ENCODE results near the gene ZDHHC3.

ZDHHC3 gene, protein sequence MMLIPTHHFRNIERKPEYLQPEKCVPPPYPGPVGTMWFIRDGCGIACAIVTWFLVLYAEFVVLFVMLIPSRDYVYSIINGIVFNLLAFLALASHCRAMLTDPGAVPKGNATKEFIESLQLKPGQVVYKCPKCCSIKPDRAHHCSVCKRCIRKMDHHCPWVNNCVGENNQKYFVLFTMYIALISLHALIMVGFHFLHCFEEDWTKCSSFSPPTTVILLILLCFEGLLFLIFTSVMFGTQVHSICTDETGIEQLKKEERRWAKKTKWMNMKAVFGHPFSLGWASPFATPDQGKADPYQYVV

DNA sequence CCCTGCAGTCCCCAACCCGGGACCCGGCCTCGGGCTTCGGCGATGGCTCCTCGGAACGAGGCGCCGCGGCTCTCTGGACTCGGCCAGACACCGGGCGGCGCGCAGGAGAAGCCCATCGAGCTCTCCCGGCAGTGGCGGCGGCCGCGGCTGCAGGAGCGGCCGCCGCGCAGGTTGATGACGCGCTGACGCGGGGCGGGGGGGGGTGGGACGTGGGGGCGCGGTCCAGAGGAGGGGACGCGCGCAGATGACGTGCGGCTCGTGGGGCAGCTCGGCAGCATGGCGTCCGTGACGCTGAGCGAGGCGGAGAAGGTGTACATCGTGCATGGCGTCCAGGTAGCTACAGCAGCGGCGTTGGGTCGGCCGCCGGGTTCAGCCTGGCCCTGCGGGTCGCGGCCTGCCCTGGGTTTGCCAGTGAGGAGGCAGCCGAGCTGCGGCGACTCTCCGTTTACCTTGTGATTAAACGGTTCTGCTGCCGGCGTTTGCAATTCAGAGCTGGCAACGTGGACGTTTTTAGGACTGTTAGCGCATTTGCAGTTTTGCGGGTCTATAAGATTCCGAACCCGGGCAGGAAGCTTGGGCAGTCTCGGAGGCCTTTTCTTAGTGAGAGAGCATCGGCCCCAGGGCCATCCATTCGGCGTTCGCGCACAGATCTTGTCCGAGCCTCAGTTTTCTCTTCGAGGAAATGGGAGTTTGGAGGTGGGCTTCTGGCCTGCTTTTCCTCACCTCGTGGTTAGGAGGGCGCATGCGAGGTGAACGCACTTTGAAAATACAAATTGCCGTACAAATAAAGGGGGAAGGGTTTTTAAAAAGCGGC is at the start of gene ZDHHC3, which contains the start of gene EXOSC7:
Gene ZDHHC3, minus strand, starts transcription at position 173 of the 814 bp plus-strand sequence. CDS start 16,738 bp downstream, outside the sequence.
Gene EXOSC7, plus strand, starts transcription at position 243 of the 814 bp plus-strand sequence. Its CDS starts 34 bp downstream, at position 277.
- peak; percentile 76 to 81 for DNase-seq (ENCODE audit: low read depth in 2 of 2)

DNA sequence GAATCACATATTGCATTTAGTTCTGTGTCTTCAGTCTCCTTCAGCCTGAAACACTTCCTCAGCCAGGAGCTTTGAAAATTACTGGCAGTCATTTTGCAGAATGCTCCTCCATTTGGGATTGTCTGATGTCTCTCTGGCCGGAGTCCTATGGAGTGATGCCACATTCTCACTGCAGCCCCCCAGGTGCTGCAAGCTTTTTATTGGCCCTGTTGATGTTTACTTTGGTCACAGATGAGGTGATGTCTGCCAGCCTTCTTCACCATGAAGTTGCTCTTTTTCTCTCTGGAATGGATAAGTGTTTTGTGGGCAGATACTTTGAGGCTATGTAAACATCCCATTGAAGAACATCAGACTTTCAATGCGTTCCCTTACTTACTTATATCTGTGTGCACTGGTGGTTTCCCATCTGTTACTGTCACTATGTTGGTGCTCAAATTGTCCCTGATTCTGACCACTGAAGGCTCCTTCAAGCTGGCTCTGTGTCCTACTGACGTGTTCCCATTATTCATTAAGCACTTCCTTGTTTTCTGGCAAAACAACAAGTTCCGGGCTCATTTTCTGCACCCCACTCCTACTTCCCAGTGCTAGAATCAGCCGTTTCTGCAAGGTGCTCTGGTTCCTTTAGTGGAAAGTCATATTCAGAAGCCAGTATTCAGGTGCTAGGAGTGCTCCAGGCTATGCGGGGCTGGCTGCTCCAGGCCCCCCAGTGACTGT is 48.7 kb upstream of the ZDHHC3 start:
- no peak for DNase-seq (ENCODE audit: low read depth in 2 of 2)

- DNase-seq (ENCODE audit: low read depth in 2 of 2), result no peak
These were observed 47.7 kb upstream of the ZDHHC3 start for GRCh38 chr3:45023675-45024074.

GRCh38 chr3:45021524-45022297 is 45.7 kb upstream of the ZDHHC3 start:
- no peak for DNase-seq (ENCODE audit: low read depth in 2 of 2)

DNA sequence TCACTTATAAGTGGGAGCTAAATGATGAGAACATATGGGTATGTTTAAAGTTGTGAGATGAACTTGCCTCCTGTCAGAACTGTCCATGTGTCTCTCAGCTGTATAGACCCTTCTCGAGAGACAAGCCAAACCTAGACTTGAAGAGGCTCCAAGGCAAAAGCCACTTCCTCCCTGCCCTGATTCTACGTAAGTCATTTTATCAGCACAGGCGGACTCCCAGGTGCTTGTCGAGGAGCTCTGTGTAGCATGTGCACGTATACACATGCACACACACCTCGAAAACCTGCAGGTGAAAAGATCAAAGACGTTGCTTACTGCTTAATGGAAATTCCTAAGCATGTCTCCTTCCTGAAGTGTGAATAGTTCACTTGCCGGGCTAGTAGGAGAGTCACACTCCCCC is 44.6 kb upstream of the ZDHHC3 start:
- DNase-seq (ENCODE audit: low read depth in 2 of 2), result no peak

GRCh38 chr3:45017821-45018220 is 41.8 kb upstream of the ZDHHC3 start:
- no peak for DNase-seq (ENCODE audit: low read depth in 2 of 2)

DNA sequence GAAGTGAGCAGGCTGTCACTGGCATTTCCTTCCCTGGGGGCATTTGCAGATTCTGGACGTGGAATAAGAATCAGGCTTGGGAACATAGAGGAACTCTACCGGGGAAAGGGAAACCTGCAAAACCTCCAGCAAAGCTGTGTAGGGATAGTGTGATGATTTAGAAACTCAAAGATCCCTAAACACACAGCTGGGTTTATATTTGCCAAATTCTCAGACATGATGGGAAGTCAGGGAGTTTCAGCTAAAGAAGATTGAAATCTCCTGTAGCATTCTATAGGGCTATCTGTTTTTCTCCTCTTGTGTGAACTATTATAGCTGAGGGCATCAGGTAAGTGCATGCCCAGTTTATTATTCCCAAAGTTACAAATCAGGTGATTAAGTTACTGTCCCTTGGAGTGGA is 40.9 kb upstream of the ZDHHC3 start:
- DNase-seq (ENCODE audit: low read depth in 2 of 2), result no peak

DNA sequence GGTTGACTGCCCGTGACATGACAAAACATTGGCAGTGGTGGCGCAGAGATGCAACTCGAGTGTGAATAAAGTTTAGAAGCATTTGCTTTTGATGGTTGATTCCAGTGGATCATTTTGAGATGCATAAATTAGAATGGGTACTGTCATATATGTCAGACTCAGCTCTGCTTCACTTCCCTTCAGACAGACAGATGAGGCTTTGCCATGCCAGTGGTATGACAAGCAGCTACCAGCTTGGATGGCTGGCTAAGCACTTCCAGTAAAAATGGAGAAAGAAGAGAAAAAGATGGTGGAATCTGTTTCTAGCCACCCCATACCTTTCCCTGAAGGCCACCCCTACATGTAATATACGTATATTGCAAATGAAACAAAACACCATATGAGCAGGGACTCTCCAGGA is 36.6 kb upstream of the ZDHHC3 start:
- no peak for DNase-seq (ENCODE audit: low read depth in 2 of 2)

DNA sequence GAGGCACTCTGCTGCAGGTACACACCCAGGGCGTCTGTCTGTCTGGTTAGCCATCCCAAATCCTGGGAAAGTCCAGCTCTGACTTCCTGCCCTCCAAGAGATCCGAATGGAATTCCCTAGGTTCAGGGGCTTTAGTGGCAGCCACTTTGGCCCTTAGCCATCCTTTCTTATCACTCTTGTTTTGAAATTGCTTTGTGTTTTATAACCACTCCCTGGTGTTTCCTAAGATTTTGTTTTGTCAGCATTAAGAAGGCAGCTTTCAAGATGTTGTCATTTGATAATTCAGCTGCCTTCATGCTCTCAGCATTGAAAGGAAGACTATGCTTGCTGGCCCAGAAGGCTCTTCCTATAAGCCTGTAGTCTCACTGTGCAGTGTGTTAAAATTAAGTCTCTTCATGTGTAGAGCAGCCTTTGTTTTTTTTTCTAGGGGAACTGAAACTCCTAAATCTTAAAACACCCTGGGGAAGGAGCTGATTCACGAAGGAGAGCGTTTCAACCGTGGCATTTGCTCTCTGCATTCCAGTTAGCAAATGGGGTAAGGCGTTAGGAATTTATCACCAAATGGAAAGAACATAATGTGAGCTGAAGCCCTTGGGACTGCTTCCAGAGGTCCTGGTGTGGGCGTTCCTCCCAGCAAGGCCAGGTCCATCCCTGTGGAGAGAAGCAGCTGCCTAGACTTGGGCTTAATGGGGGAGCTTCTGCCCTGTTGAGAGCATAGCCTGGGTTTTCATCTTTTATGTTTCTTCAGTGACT is 36.0 kb upstream of the ZDHHC3 start:
- DNase-seq (ENCODE audit: low read depth in 2 of 2), result no peak

DNA sequence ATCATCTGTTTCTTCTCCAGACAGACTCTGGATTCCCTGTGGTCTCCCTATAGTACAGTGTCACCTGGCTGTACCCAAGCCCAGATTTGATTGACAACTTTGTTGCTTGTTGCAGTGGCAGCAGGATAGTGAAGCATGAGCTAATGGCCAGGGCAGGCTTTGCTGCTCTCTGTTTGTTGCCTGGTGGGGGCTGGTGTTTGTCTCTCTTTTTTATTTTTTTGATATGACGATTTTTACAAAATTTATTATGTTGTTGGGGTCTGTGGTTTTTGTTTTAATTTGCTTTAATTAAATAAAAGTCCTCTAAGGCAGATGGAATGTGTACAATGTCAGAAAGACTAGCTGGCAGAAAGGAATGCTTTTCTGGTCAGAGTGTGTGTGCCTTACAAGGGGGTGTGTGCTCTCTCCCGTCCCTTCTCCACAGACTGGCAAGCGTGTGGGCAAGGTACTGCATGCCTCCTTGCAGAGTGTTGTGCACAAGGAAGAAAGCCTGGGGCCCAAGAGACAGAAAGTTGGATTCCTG is 34.9 kb upstream of the ZDHHC3 start:
- no peak for DNase-seq (ENCODE audit: low read depth in 2 of 2)

DNA sequence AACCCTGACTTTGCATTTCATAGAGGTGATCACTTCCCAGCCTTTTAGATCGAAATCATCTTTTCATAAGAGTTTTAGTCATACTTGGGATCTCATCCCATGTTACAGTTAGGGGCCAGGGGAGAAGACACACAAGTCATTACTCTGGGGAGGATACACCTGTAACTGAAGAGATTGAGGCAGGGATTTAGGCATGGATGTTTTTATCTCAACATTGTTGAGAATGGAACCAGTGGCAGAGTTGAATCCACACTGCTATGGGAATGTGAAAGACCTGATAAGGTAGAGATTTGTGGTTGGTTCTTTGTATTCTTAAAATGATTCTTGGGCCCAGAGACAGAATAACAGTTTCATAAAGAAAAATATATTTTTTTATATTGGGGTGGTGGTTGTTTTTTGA is 33.9 kb upstream of the ZDHHC3 start:
- no peak for DNase-seq (ENCODE audit: low read depth in 2 of 2)

DNA sequence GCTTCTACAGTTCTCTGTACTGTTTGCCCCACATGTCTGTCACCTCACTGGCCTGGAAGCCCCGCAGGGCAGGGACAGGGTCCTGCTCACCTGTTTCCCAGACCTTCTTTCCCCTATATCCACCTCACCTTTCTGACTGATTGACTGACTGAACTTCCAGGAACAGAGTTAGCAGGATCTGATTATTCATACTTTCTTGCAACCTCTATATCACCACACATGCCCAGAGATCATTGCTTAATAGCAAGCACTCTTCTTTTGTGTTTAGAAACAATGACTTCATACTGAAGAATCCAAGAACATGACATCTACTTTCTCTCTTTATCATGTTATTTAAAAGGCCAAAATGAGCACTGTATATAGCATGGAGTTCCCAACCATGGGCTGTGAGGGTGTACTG is 32.1 kb upstream of the ZDHHC3 start:
- DNase-seq (ENCODE audit: low read depth in 2 of 2), result no peak

DNA sequence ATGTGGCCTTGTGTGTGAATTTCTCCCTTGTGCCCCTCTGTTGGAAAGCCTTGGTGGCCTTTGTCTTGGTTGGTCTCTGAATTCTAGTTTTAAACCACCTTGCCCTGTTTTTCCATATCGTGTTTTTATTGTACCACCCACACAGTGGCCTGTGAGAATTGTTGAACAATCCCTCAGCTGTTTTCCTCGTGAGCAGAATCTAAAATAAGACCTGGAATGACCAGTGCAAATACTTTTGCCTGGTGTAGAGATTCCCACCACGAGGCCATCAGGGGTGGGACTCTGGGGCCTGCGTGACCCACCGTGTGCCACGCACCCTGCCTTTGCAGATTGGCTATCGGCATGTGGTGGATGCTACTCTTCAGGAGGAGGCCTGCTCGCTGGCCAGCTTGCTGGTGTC is 31.1 kb upstream of the ZDHHC3 start:
- DNase-seq (ENCODE audit: low read depth in 2 of 2), result no peak

- DNase-seq (ENCODE audit: low read depth in 2 of 2), result no peak
These were observed 27.9 kb upstream of the ZDHHC3 start for GRCh38 chr3:45003859-45004258.

GRCh38 chr3:45003406-45003805 is 27.4 kb upstream of the ZDHHC3 start:
- no peak for DNase-seq (ENCODE audit: low read depth in 2 of 2)

DNA sequence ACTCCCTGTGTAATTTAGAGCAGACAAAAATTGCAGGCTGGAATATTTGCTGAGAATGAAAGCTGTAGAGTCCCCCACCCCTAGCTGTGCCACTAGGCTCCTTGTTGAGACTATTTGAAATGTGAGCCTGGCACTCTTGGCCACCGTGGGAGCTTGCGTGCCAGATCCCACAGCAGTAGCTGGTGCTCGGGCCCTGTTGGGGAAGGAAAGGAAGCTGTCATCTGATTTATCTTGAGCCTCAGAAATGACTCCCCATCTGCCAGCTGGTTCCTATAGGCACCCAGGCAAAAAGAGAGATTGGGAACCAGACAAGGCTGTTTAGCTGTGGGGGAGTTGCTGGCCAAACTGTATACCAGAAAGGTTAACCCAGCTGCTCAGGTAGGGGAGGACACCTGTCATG is 26.7 kb upstream of the ZDHHC3 start:
- DNase-seq (ENCODE audit: low read depth in 2 of 2), result no peak

GRCh38 chr3:45002139-45002660 is 26.2 kb upstream of the ZDHHC3 start:
- DNase-seq (ENCODE audit: low read depth in 2 of 2), result no peak

DNA sequence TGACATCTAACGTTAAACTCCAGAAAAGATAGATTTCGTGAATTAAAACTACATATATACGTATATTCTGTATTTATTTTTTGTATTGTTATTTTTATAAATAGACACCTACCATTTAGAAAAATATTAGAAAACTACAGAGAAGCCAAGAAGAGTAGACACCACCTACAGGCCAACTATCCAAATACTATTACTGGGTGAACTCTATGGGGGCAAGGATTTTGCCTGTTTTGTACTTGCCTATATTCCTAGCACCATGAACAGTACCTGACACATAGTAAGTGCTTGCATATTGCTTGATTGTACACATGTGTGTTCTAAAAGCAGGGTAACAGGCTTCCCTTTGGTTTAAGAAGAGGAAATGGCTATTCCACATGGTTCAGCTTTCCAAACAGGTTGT is 25.8 kb upstream of the ZDHHC3 start:
- DNase-seq (ENCODE audit: low read depth in 2 of 2), result no peak

- DNase-seq (ENCODE audit: low read depth in 2 of 2), result no peak
These were observed 24.8 kb upstream of the ZDHHC3 start for GRCh38 chr3:45000823-45001222.

GRCh38 chr3:44999782-45000181 is 23.8 kb upstream of the ZDHHC3 start:
- no peak for DNase-seq (ENCODE audit: low read depth in 2 of 2)

All from stimulated activated CD4-positive, alpha-beta T cell treated with anti-CD3 and anti-CD28 coated beads, Interleukin-15, amount 100 ng/mL, for 48 hours (primary cell).